HG03280 (cell line): ENCODE results near the gene LAMB4.
"Not testable (repeated sequence)": the region's sequence is repeated elsewhere in the genome, so short reads cannot be mapped to it uniquely, and the experiment has no call there.

Experiments
- ATAC-seq: cut with Tn5 transposase; IDR thresholded peaks from one replicate; pipeline ENCODE4 v1.9.1; 2021; ENCODE audit warnings: mild to moderate bottlenecking, moderate library complexity; ENCODE audit not compliant: unreplicated experiment

The LAMB4 gene

GRCh38 chr7:108049962-108050361 lies 80.2 kb downstream of the LAMB4 start:
- ATAC-seq, result peak; percentile 58

- ATAC-seq, result no peak
Observed at GRCh38 chr7:108048422-108048821, 81.7 kb downstream of the LAMB4 start.

- ATAC-seq, result no peak
Observed at GRCh38 chr7:108046952-108047506, 83.1 kb downstream of the LAMB4 start.

GRCh38 chr7:108045669-108046068 lies 84.5 kb downstream of the LAMB4 start:
- no peak for ATAC-seq

- no peak for ATAC-seq
Observed at GRCh38 chr7:108045154-108045553, 85.0 kb downstream of the LAMB4 start.

GRCh38 chr7:108044345-108044744 lies 85.8 kb downstream of the LAMB4 start:
- no peak for ATAC-seq

GRCh38 chr7:108038986-108039385 lies 91.2 kb downstream of the LAMB4 start:
- no peak for ATAC-seq

- ATAC-seq, result no peak
Observed at GRCh38 chr7:108037741-108038140, 92.4 kb downstream of the LAMB4 start.

GRCh38 chr7:108037140-108037539 lies 93.0 kb downstream of the LAMB4 start:
- ATAC-seq, result no peak

GRCh38 chr7:108034586-108034985 lies 95.6 kb downstream of the LAMB4 start:
- no peak for ATAC-seq

GRCh38 chr7:108033776-108034497 lies 96.2 kb downstream of the LAMB4 start:
- no peak for ATAC-seq

- not testable (repeated sequence) for ATAC-seq
Observed at GRCh38 chr7:108033309-108033708, 96.9 kb downstream of the LAMB4 start.

- ATAC-seq, result no peak
Observed at GRCh38 chr7:108030516-108030915, 99.6 kb downstream of the LAMB4 start.

- no peak for ATAC-seq
Observed at GRCh38 chr7:108029034-108029433, 101.1 kb downstream of the LAMB4 start.

GRCh38 chr7:108028111-108028510 lies 102.0 kb downstream of the LAMB4 start:
- ATAC-seq, result no peak

GRCh38 chr7:108027239-108027638 lies 102.9 kb downstream of the LAMB4 start:
- ATAC-seq, result no peak

GRCh38 chr7:108026647-108027046 lies 103.5 kb downstream of the LAMB4 start:
- no peak for ATAC-seq

GRCh38 chr7:108026116-108026515 lies 104.0 kb downstream of the LAMB4 start:
- no peak for ATAC-seq

- no peak for ATAC-seq
Observed at GRCh38 chr7:108024538-108024937, 105.6 kb downstream of the LAMB4 start.

- ATAC-seq, result no peak
Observed at GRCh38 chr7:108020585-108020984, 109.6 kb downstream of the LAMB4 start.

GRCh38 chr7:108018668-108019067 lies 111.5 kb downstream of the LAMB4 start:
- ATAC-seq, result no peak

- no peak for ATAC-seq
Observed at GRCh38 chr7:108017776-108018151, 112.4 kb downstream of the LAMB4 start.
